G401 (cell line): ENCODE measurements around the gene BTBD10. TPM values are rescaled to one million over a fixed set of nuclear protein-coding genes. Genes with fewer than 3 reads are reported as not detected.

ENCODE experiments used
- DNase-seq: peaks from one replicate; pipeline ENCODE4 v3.0.0-alpha.2; 2015; ENCODE audit warnings: low spot score
- in situ Hi-C: cut with HindIII; loops from 2 replicates; pipeline ENCODE4 v1.10.0; 2016; ENCODE audit warnings: low sequenced_read_pairs, mixed read lengths
- total RNA-seq: library from RNA; depleted of rRNA; stranded (reverse); fragments of >200 nt; shearing (Covaris generic); gene quantifications from 2 replicates; pipeline ENCODE4 v1.2.3, GENCODE V29; 2014

Gene BTBD10
- total RNA-seq, 1 experiment from 2014 or later, result 40.3 TPM

- in situ Hi-C loops, result no loop called here
These were observed 80.3 kb downstream of the BTBD10 start for GRCh38 chr11:13382751-13383150.

GRCh38 chr11:13380731-13381130 lies 82.3 kb downstream of the BTBD10 start:
- in situ Hi-C loops, result no loop called here

More at GRCh38 chr11:13382751-13383150, 80.3 kb downstream of the BTBD10 start:
- DNase-seq, result no peak

GRCh38 chr11:13378316-13378715 lies 84.7 kb downstream of the BTBD10 start:
- in situ Hi-C loops, result no loop called here
- DNase-seq, result no peak

More at GRCh38 chr11:13380731-13381130, 82.3 kb downstream of the BTBD10 start:
- DNase-seq, result no peak

- no peak for DNase-seq
- in situ Hi-C loops, result no loop called here
These were observed 86.2 kb downstream of the BTBD10 start for GRCh38 chr11:13376838-13377237.

GRCh38 chr11:13376402-13376801 lies 86.6 kb downstream of the BTBD10 start:
- no peak for DNase-seq

GRCh38 chr11:13375798-13376197 lies 87.2 kb downstream of the BTBD10 start:
- no peak for DNase-seq
- in situ Hi-C loops, result no loop called here

More at GRCh38 chr11:13376402-13376801, 86.6 kb downstream of the BTBD10 start:
- in situ Hi-C loops, result no loop called here

GRCh38 chr11:13373216-13373615 lies 89.8 kb downstream of the BTBD10 start:
- no peak for DNase-seq
- in situ Hi-C loops, result no loop called here

- in situ Hi-C loops, result no loop called here
- no peak for DNase-seq
These were observed 95.0 kb downstream of the BTBD10 start for GRCh38 chr11:13368041-13368446.

GRCh38 chr11:13367115-13367514 lies 95.9 kb downstream of the BTBD10 start:
- in situ Hi-C loops, result no loop called here
- DNase-seq, result no peak

GRCh38 chr11:13366266-13367026 lies 96.6 kb downstream of the BTBD10 start:
- DNase-seq, result no peak
- in situ Hi-C loops, result no loop called here

GRCh38 chr11:13364388-13364787 lies 98.6 kb downstream of the BTBD10 start:
- in situ Hi-C loops, result no loop called here
- DNase-seq, result no peak

GRCh38 chr11:13362596-13363109 lies 100.4 kb downstream of the BTBD10 start:
- in situ Hi-C loops, result no loop called here
- DNase-seq, result no peak

GRCh38 chr11:13358596-13359270 lies 104.3 kb downstream of the BTBD10 start:
- in situ Hi-C loops, result no loop called here
- DNase-seq, result no peak

GRCh38 chr11:13357232-13357631 lies 105.8 kb downstream of the BTBD10 start:
- in situ Hi-C loops, result no loop called here
- DNase-seq, result no peak

- no peak for DNase-seq
- in situ Hi-C loops, result no loop called here
These were observed 107.8 kb downstream of the BTBD10 start for GRCh38 chr11:13355191-13355590.

GRCh38 chr11:13354335-13354734 lies 108.7 kb downstream of the BTBD10 start:
- in situ Hi-C loops, result no loop called here
- DNase-seq, result no peak

- in situ Hi-C loops, result no loop called here
- no peak for DNase-seq
These were observed 110.3 kb downstream of the BTBD10 start for GRCh38 chr11:13352711-13353110.

- DNase-seq, result no peak
- in situ Hi-C loops, result no loop called here
These were observed 113.4 kb downstream of the BTBD10 start for GRCh38 chr11:13349581-13349980.

- in situ Hi-C loops, result no loop called here
- no peak for DNase-seq
These were observed 114.0 kb downstream of the BTBD10 start for GRCh38 chr11:13349046-13349445.

GRCh38 chr11:13348305-13348704 lies 114.7 kb downstream of the BTBD10 start:
- DNase-seq, result no peak
- in situ Hi-C loops, result no loop called here
